GM19324 (cell line): Measurements from ENCODE around the gene RPS23.

Source experiments
- ATAC-seq: cut with Tn5 transposase; IDR thresholded peaks from one replicate; pipeline ENCODE4 v1.9.1; 2021; ENCODE audit warnings: mild to moderate bottlenecking, moderate library complexity; ENCODE audit not compliant: unreplicated experiment, low FRiP score

Gene RPS23

GRCh38 chr5:82277987-82278710 lies at the start of gene RPS23:
TSS of gene RPS23 (minus strand) at chr5:82278354. CDS start at chr5:82278323, 31 bp downstream.
- ATAC-seq: peak; percentile 96

- no peak for ATAC-seq
These were observed 49.8 kb upstream of the RPS23 start for GRCh38 chr5:82327941-82328340.

DNA sequence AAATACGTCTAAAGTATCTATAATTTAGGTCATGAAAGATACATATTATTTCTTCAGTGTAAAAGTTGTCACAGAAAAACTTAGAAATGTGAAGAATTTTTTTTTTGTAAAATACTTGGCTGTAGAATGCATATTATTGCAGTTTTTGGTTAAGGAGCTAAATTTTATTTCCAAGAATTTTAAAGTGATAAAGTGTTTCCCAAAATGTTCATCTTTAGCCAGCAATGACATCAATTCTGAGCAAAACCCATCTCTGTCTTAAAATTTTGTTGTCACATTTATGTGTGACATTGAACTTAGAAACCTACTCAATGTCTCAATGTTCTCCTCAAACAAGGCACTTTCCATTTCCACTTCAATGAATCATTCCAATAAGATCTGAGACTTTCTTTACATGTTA lies 47.8 kb upstream of the RPS23 start:
- no peak for ATAC-seq

GRCh38 chr5:82325155-82325554 lies 47.0 kb upstream of the RPS23 start:
- no peak for ATAC-seq

GRCh38 chr5:82320966-82321365 lies 42.8 kb upstream of the RPS23 start:
- no peak for ATAC-seq

DNA sequence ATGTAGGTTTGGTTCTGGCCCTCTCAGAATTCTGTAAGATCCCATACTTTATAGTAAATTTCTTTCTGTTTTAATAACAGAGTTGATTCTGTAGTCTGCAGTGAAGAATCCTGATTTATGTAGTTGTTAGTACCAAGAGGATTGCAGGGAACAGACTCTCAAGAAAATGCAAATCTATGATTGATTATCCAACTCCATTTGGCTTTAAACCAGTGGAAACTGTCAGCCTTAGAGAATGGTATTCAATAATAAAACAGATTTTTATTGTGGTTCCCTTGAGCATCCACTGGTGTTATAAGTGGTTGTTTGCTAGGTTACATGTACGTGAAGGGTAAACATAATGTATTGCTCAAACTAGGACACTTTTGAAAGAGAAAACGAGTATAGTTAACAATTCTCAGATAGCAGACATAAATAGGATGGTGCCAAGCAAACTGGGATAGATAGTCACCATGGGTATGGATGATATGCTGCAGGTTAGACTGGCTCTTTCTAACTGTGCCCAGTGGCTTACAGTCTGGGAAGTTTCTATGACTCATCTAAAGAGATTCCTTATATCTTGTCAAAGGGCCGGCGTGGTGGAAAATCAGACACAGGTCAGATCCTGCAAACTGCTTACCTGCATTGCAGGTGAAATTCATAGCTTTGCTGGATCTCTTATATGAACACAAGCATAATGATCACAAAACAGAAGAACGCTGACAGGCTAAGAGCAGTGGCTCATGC lies 41.7 kb upstream of the RPS23 start:
- ATAC-seq: no peak

GRCh38 chr5:82319192-82319591 lies 41.0 kb upstream of the RPS23 start:
- no peak for ATAC-seq

GRCh38 chr5:82314964-82315758 lies 37.0 kb upstream of the RPS23 start:
- no peak for ATAC-seq

DNA sequence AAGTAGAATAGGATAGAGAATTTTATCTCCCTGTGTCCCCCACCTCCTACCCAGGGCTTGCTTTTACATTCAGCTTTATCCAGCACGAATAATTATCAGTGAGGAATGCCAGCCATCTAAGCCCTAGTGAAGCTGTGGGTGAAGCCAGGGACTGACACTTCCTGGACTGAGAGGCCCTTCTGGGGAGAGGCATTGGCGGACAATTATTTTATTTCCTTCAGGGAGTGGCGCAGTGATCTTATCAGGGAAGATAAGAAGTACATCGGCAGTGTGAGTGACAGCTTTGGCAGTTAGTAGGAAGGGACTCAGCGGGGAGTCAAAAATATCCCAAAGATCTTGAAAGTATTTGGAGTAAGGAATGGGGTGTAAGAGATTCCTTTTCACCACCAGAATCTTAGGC lies 34.9 kb upstream of the RPS23 start:
- no peak for ATAC-seq

DNA sequence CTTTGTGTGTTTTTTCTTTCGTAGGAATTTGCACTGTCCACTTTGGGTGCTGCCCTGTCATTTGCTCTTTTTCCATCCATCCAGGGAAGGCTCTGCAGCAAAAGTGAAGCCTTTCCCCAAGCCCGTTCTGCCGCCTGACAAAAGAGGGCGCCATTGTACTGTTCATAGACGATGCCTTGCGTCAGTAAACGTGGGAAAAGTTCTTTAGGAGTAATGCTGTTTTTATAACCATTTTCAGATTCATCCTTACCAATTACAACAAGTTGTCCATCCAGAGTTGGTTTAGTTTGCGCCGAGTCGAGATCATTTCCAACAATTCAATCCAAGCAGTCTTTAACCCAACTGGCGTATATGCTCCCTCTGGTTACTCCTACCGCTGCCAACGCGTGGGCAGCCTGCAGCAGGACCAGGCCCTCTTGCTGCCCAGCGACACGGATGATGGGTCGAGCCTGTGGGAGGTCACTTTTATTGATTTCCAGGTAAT lies 34.3 kb upstream of the RPS23 start:
- no peak for ATAC-seq

GRCh38 chr5:82309091-82309531 lies 31.0 kb upstream of the RPS23 start:
- ATAC-seq: no peak

DNA sequence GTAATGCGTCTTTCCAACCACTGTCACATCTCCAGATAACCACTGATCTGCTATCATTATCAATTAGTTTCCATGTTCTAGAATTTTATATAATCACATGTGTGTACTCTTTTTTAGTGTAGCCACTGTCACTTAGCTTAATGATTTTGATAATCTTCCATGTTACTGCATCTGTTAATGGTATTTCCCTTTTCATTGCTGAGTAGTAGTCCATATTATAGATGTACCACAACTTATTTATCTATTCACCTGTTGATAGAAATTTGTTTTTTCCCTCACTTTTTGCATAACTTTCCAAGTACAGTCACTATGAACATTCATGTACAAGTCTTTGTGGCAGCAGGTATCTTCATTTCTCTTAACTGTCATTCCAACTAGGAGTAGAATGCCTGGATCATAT lies 30.3 kb upstream of the RPS23 start:
- no peak for ATAC-seq

DNA sequence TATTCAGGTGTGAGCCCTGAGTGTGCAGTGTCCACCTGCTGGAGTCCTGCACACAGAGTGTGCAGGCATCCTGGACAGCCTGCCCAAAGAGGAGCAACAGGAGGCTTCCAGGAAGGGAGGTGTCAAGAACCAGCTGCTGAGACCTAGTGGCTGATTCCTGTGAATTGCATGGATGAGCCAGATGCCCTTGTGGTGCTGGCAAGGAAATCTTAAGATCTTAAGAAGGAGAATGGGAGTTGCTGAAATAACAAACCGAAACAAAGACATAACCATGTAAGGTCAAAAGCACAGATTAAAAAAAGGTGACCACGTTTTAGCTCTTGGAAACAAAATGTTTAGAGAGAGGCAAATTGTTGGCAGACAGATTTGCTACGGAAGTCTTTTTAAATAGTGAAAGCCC lies 29.3 kb upstream of the RPS23 start:
- ATAC-seq: no peak

DNA sequence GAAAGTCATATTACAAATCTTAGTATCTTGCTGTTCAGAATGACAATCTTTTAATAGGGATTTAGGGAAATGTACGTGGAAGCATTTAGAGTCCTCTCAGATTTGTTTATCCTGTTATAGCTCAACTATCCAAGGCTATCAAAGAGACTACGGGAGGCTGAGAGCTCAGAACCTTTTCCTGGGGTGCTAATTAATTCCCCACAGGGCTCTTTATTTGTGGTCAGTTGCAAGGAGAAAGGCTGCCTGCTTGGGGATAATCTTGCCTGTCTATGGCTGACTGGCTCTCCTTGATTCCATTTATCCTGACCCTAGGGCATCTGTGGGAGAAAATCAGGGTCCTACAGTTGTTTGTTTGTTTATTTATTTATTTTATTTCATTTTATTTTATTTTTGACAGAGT lies 28.0 kb upstream of the RPS23 start:
- ATAC-seq: no peak

DNA sequence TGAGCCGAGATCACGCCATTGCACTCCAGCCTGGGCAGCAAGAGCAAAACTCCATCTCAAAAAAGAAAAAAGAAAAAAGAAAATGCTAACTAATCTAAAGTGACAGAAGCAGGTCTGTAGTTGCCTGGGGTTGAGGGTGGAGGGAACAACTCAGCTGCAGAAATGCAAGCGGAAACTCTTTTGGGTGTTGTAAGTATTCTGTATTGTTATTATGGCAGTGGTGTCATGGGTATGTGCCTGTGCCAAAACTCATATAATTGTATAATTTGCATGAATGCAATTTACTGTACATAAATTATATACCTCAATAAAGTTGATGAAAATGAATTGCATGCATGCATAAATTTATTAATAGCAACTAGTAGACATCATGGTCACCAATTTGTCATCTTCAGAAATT lies 23.0 kb upstream of the RPS23 start:
- ATAC-seq: no peak

DNA sequence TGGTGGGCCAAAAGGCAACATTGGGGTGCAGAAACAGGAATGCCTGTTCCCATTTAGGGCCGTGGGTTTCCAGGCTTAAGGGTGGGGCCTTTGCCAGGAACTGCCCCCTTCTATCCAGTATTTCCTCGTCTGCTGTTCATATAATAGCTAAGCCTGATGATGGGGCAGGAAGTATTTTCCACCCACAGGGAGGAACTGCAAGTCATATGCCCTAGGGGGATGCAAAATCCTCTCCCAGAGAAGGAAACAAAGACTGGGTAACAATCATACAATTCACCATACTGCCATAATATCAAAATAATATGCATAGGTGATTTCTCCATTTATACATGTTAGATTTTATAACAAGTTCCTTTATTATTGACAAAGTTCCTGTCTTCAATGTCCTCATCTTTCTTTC lies 20.5 kb upstream of the RPS23 start:
- no peak for ATAC-seq

GRCh38 chr5:82297711-82298110 lies 19.6 kb upstream of the RPS23 start:
- no peak for ATAC-seq

DNA sequence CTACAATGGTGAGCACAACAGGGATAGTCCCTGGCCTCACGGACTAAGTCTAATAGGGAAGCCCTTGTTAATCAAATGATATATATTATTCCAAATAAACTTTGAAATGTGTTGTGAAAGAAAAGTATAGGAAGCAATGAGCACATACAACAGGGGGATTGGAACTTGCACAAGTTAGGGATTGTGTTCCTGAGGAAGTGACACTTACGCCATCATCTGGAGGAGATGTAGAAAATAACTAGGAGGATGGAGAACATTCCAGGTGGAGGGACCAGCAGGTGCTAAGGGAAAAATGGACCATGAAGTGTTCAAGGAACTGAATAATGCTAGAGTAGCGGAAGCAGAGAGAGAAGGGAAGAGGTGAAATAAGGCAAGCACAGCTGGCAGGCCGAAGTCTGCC lies 18.8 kb upstream of the RPS23 start:
- ATAC-seq: no peak

DNA sequence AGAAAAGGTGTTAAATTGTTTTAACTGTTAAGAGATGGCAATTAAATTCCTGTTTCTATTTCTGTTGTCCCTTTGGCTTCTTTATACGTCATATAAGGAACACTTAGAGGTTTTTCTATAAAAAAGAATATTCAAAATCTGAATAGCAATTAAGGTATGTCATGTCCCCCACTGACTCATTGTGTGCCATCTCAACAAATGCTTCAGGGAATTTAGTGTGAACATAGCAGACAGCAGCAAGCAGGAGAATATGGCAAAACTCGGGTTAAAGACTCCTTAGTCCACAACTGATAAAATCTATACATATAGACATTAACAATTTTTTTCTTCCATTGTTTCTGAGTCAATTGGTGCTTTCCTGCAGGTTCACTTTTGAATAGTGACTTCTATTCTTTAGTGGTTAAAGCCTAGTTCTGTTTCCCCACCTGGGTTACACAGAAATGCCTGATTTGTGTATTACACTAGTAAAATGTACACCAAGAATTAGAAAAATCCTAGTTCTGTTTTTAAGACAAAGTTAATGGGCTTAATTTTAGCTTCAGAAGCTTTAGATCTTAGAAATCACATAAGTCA lies 17.9 kb upstream of the RPS23 start:
- no peak for ATAC-seq

DNA sequence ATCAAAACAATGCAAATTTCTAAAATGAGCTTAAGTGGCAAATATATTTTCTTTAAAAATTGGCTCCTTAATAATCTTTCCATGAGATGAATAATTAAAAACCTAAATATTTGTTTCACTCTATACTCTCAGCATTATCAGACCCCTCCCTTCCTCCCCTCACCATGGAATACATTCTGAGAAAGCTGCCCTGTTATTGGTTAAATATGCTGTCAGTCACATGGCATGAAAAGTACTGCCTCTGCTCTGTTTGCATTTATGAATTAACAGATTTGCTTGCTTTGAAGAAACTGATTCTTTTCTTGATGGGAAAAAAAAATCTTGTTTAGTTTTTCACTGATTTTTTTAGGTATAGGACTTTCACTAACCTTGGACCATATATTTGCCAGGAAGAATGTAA lies 17.0 kb upstream of the RPS23 start:
- no peak for ATAC-seq

DNA sequence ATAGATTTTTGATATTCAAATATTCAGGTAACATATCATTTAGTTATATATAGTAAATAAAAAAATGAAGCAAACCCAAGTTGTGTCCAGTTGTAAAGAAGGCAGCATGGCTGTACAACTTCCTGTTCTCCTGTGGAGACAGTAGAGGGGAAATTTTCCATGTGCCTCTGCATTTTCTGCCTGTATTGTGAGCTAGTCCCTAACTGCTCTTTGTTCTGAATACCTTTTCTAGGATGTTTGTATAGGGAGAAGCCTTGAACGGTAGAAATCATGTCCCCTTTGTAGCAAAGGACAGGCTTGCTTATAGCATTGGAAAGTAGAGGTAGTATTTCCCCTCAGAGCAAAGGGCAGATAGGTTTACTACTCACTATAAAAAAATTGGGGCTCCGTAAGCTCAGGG lies 13.3 kb upstream of the RPS23 start:
- no peak for ATAC-seq
